Naive thymus-derived CD4-positive, alpha-beta T cell (primary cell): ENCODE measurements around the gene IL1RN. TPM values are rescaled to one million over a fixed set of nuclear protein-coding genes. Genes with fewer than 3 reads are reported as not detected.

Experiments used
- polyA plus RNA-seq, 2 donors: library from polyadenylated mRNA; unstranded; fragments of 300-500 nt; fragmentation: Illumina TruSeq; gene quantifications; one replicate each; pipeline ENCODE4 v1.2.3, GENCODE V29; 2021
- total RNA-seq, 6 experiments: library from RNA in 5 of 6; stranded (reverse) in 5 of 6; gene quantifications; 1 replicate in 5 of 6; 2 replicates in 1 of 6; pipeline ENCODE4 v1.2.3 and lab custom pipeline; 2021 to 2026

Gene IL1RN
- total and polyA plus RNA-seq, 7 experiments from 2014 or later = 1.7 to 14.3 (median 2.3) TPM; not detected in 2

Other genes starting within 250 kb of the IL1RN start
- gene IL37, start 216.4 kb upstream of the IL1RN start, total RNA-seq = not detected
- gene IL37, start 216.4 kb upstream of the IL1RN start, polyA plus RNA-seq = not detected
- not detected for gene IL36G, start 149.6 kb upstream of the IL1RN start, total RNA-seq
- not detected for gene IL36G, start 149.6 kb upstream of the IL1RN start, polyA plus RNA-seq
- 1 to 10 TPM in 3 of 5 experiments, under 1 TPM in 2; 0.44 to 1.8 (median 1.5) TPM for gene IL36A, start 122.1 kb upstream of the IL1RN start, total RNA-seq
- 1 to 10 TPM in 1 of 2 donors, not detected in 1; 1.5 TPM for gene IL36A, start 122.1 kb upstream of the IL1RN start, polyA plus RNA-seq
- not detected for gene IL36B, start 74.7 kb upstream of the IL1RN start, total RNA-seq
- not detected for gene IL36B, start 74.7 kb upstream of the IL1RN start, polyA plus RNA-seq
- gene IL36RN, start 68.4 kb upstream of the IL1RN start, total RNA-seq = under 1 TPM in 1 of 5 experiments, not detected in 4; 0.07 TPM
- not detected for gene IL36RN, start 68.4 kb upstream of the IL1RN start, polyA plus RNA-seq
- gene IL1F10, start 59.6 kb upstream of the IL1RN start, total RNA-seq = not detected
- not detected for gene IL1F10, start 59.6 kb upstream of the IL1RN start, polyA plus RNA-seq
- 100 to 1,000 TPM in 4 of 5 experiments, 10 to 100 TPM in 1; 96.4 to 399 (median 167) TPM for gene PSD4, start 46.4 kb downstream of the IL1RN start, total RNA-seq
- gene PSD4, start 46.4 kb downstream of the IL1RN start, polyA plus RNA-seq = 10 to 100 TPM; 28.0 to 50.4 TPM
- 1 to 10 TPM in 3 of 5 experiments, under 1 TPM in 2; 0.37 to 1.5 (median 1.2) TPM for gene PAX8, start 151.3 kb downstream of the IL1RN start, total RNA-seq
- gene PAX8, start 151.3 kb downstream of the IL1RN start, polyA plus RNA-seq = 1 to 10 TPM in 1 of 2 donors, under 1 TPM in 1; 0.09 to 1.4 TPM